SK-N-SH treated with all-trans-retinoic acid at 6 μM for 48 hours (cell line): ENCODE results near the gene RNF144A.

ENCODE experiments used
- ATAC-seq: fragments of 200-7000 bp; cut with Tn5 transposase; 3 replicates; pipeline ENCODE4 v1.9.1; 2020; ENCODE audit warnings: mild to moderate bottlenecking, moderate library complexity
- ARNTL ChIP-seq: fragments of 450-650 bp; formaldehyde crosslinking; IDR thresholded peaks from 2 replicates; pipeline ENCODE4 v1.5.0; 2020; ENCODE audit warnings: low read depth, mild to moderate bottlenecking, moderate library complexity, borderline replicate concordance
- BACH2 ChIP-seq: fragments of 250-450 bp; sonication (Bioruptor Pico); IDR thresholded peaks from 2 replicates; pipeline ENCODE4 v1.9.0; 2021; ENCODE audit warnings: mild to moderate bottlenecking, borderline replicate concordance
- CSDC2 ChIP-seq: fragments of 250-450 bp; sonication (Bioruptor Pico); IDR thresholded peaks from 2 replicates; pipeline ENCODE4 v1.5.0; 2020; ENCODE audit warnings: mild to moderate bottlenecking, moderate library complexity
- ESRRG ChIP-seq: fragments of 250-450 bp; sonication (Bioruptor Pico); IDR thresholded peaks from 2 replicates; pipeline ENCODE4 v1.6.1; 2021; ENCODE audit warnings: mild to moderate bottlenecking
- GLIS3 ChIP-seq: fragments of 250-450 bp; sonication (Bioruptor Pico); IDR thresholded peaks from 2 replicates; pipeline ENCODE4 v1.5.0; 2020; ENCODE audit warnings: mild to moderate bottlenecking, moderate library complexity
- ISL1 ChIP-seq: fragments of 250-450 bp; sonication (Bioruptor Pico); IDR thresholded peaks from 2 replicates; pipeline ENCODE4 v2.1.2; 2022; ENCODE audit warnings: mild to moderate bottlenecking, moderate library complexity
- OSR1 ChIP-seq: fragments of 250-450 bp; sonication (Bioruptor Pico); IDR thresholded peaks from 2 replicates; pipeline ENCODE4 v1.8.0; 2022; ENCODE audit warnings: moderate library complexity, mild to moderate bottlenecking, inconsistent platforms
- POU6F1 ChIP-seq: fragments of 250-450 bp; sonication (Bioruptor Pico); IDR thresholded peaks from 2 replicates; pipeline ENCODE4 v1.8.0; 2021; ENCODE audit warnings: low read depth, mild to moderate bottlenecking, moderate library complexity, borderline replicate concordance
- PPARA ChIP-seq: fragments of 250-450 bp; sonication (Bioruptor Pico); IDR thresholded peaks from 2 replicates; pipeline ENCODE4 v1.5.0; 2020; ENCODE audit warnings: mild to moderate bottlenecking, borderline replicate concordance
- RARB ChIP-seq: fragments of 250-450 bp; sonication (Bioruptor Pico); IDR thresholded peaks from 2 replicates; pipeline ENCODE4 v1.8.0; 2021; ENCODE audit warnings: mild to moderate bottlenecking, moderate library complexity
- SNAI2 ChIP-seq: fragments of 250-450 bp; sonication (Bioruptor Pico); IDR thresholded peaks from 2 replicates; pipeline ENCODE4 v1.5.0; 2020; ENCODE audit warnings: mild to moderate bottlenecking, moderate library complexity
- TCF4 ChIP-seq: fragments of 250-450 bp; sonication (Bioruptor Pico); IDR thresholded peaks from 2 replicates; pipeline ENCODE4 v1.8.0; 2021; ENCODE audit warnings: mild to moderate bottlenecking, moderate library complexity, borderline replicate concordance
- TOX ChIP-seq: fragments of 250-450 bp; sonication (Bioruptor Pico); IDR thresholded peaks from 2 replicates; pipeline ENCODE4 v1.8.0; 2021; ENCODE audit warnings: mild to moderate bottlenecking, moderate library complexity, borderline replicate concordance
- TSHZ2 ChIP-seq: fragments of 250-450 bp; sonication (Bioruptor Pico); IDR thresholded peaks from 2 replicates; pipeline ENCODE4 v1.5.0; 2020; ENCODE audit warnings: mild to moderate bottlenecking, moderate library complexity
- ZC3H10 ChIP-seq: fragments of 250-450 bp; sonication (Bioruptor Pico); IDR thresholded peaks from 2 replicates; pipeline ENCODE4 v1.5.1; 2021; ENCODE audit warnings: mild to moderate bottlenecking, moderate library complexity
- ZFP3 ChIP-seq: fragments of 250-450 bp; sonication (Bioruptor Pico); IDR thresholded peaks from 2 replicates; pipeline ENCODE4 v1.5.0; 2020; ENCODE audit warnings: mild to moderate bottlenecking, moderate library complexity
- ZFP30 ChIP-seq: fragments of 450-650 bp; formaldehyde crosslinking; IDR thresholded peaks from 2 replicates; pipeline ENCODE4 v1.5.0; 2022; ENCODE audit warnings: mild to moderate bottlenecking, moderate library complexity
- ZNF565 ChIP-seq: fragments of 450-650 bp; formaldehyde crosslinking; conservative IDR thresholded peaks from 2 replicates; pipeline ENCODE4 v1.5.0; 2020; ENCODE audit warnings: low read depth, mild to moderate bottlenecking, moderate library complexity
- ZNF70 ChIP-seq: fragments of 450-650 bp; formaldehyde crosslinking; IDR thresholded peaks from 2 replicates; pipeline ENCODE4 v1.5.0; 2020; ENCODE audit warnings: mild to moderate bottlenecking, moderate library complexity
- ZNF8 ChIP-seq: fragments of 450-650 bp; formaldehyde crosslinking; IDR thresholded peaks from 2 replicates; pipeline ENCODE4 v1.5.0; 2020; ENCODE audit warnings: mild to moderate bottlenecking, moderate library complexity
- TF ChIP-seq, protein P1 (sequence below): fragments of 250-450 bp; sonication (Bioruptor Pico); IDR thresholded peaks from 2 replicates; pipeline ENCODE4 v1.8.0; 2020; ENCODE audit warnings: mild to moderate bottlenecking, moderate library complexity, borderline replicate concordance
- TF ChIP-seq, protein P2 (sequence below): fragments of 250-450 bp; sonication (Bioruptor Pico); IDR thresholded peaks from 2 replicates; pipeline ENCODE4 v1.5.1; 2021; ENCODE audit warnings: mild to moderate bottlenecking, moderate library complexity
- TF ChIP-seq, protein P3 (sequence below): fragments of 250-450 bp; sonication (Bioruptor Pico); IDR thresholded peaks from 2 replicates; pipeline ENCODE4 v1.5.1; 2020; ENCODE audit warnings: low read depth, mild to moderate bottlenecking, moderate library complexity

Gene RNF144A

GRCh38 chr2:6926071-6926732 is 9.0 kb downstream of the RNF144A start (continued):
- TF ChIP-seq, protein P1, sequence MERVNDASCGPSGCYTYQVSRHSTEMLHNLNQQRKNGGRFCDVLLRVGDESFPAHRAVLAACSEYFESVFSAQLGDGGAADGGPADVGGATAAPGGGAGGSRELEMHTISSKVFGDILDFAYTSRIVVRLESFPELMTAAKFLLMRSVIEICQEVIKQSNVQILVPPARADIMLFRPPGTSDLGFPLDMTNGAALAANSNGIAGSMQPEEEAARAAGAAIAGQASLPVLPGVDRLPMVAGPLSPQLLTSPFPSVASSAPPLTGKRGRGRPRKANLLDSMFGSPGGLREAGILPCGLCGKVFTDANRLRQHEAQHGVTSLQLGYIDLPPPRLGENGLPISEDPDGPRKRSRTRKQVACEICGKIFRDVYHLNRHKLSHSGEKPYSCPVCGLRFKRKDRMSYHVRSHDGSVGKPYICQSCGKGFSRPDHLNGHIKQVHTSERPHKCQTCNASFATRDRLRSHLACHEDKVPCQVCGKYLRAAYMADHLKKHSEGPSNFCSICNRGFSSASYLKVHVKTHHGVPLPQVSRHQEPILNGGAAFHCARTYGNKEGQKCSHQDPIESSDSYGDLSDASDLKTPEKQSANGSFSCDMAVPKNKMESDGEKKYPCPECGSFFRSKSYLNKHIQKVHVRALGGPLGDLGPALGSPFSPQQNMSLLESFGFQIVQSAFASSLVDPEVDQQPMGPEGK (CRISPR knock-in tag) = no peak
- no peak for TF ChIP-seq ZFP30 (CRISPR knock-in tag)
- TF ChIP-seq, all 23 proteins: peak for 0

DNA sequence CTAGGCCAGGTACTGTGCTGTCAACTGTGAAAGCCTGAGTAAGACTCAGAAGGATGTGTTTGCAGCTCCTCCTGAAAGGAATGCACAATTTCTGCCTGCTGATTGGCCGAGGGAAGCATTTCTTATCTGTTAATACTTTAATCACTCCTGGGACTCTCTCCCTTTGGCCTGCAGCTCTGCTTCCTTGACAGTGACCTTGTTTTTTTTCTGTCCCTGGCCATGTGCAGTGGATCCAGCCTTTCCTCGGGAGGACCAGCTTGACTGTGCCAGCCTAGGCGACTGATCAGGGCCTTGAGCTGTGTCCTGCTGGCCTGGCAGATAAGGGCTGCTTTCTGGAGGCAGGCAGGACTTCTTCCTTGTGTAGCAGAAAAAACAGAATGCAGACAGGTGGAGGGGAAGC is 10.0 kb downstream of the RNF144A start:
- ATAC-seq = peak; percentile 62
- TF ChIP-seq TCF4 (CRISPR knock-in tag) (peak; percentile 66; the same call in 1 of the 2 replicates), PPARA (CRISPR knock-in tag) (peak; percentile 32; the same call in 1 of the 2 replicates), POU6F1 (no peak), ZC3H10 (CRISPR knock-in tag) (no peak), ISL1 (CRISPR knock-in tag) (peak; percentile 35; the same call in 1 of the 2 replicates), ZNF70 (no peak), TOX (CRISPR knock-in tag) (no peak), ZFP3 (CRISPR knock-in tag) (peak; percentile 40; the same call in 1 of the 2 replicates), RARB (CRISPR knock-in tag) (no peak), OSR1 (CRISPR knock-in tag) (no peak), ZNF565 (no peak), SNAI2 (peak; percentile 85; the same call in 1 of the 2 replicates), GLIS3 (no peak), BACH2 (no peak), ESRRG (peak; percentile 55; the same call in 1 of the 2 replicates), ARNTL (no peak), TSHZ2 (peak; percentile 80), ZFP30 (CRISPR knock-in tag) (no peak), ZNF8 (CRISPR knock-in tag) (0 out of 2 replicates have a peak, but pooled peaks have one; percentile 36), CSDC2 (no peak)
- TF ChIP-seq, protein P2, sequence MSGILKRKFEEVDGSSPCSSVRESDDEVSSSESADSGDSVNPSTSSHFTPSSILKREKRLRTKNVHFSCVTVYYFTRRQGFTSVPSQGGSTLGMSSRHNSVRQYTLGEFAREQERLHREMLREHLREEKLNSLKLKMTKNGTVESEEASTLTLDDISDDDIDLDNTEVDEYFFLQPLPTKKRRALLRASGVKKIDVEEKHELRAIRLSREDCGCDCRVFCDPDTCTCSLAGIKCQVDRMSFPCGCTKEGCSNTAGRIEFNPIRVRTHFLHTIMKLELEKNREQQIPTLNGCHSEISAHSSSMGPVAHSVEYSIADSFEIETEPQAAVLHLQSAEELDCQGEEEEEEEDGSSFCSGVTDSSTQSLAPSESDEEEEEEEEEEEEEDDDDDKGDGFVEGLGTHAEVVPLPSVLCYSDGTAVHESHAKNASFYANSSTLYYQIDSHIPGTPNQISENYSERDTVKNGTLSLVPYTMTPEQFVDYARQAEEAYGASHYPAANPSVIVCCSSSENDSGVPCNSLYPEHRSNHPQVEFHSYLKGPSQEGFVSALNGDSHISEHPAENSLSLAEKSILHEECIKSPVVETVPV (CRISPR knock-in tag) = no peak
- TF ChIP-seq, protein P1 (CRISPR knock-in tag) = no peak
- TF ChIP-seq, protein P3, sequence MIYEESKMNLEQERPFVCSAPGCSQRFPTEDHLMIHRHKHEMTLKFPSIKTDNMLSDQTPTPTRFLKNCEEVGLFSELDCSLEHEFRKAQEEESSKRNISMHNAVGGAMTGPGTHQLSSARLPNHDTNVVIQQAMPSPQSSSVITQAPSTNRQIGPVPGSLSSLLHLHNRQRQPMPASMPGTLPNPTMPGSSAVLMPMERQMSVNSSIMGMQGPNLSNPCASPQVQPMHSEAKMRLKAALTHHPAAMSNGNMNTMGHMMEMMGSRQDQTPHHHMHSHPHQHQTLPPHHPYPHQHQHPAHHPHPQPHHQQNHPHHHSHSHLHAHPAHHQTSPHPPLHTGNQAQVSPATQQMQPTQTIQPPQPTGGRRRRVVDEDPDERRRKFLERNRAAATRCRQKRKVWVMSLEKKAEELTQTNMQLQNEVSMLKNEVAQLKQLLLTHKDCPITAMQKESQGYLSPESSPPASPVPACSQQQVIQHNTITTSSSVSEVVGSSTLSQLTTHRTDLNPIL (CRISPR knock-in tag) = no peak
